Activated CD8-positive, alpha-beta memory T cell treated with anti-CD3 and anti-CD28 coated beads, Interleukin-2, amount 50 U/mL, for 4 hours (primary cell): Measurements from ENCODE around the gene CLPSL1.

Source experiments
- DNase-seq: peaks from one replicate; pipeline ENCODE4 v3.0.0-alpha.2; 2020

The CLPSL1 gene

DNA sequence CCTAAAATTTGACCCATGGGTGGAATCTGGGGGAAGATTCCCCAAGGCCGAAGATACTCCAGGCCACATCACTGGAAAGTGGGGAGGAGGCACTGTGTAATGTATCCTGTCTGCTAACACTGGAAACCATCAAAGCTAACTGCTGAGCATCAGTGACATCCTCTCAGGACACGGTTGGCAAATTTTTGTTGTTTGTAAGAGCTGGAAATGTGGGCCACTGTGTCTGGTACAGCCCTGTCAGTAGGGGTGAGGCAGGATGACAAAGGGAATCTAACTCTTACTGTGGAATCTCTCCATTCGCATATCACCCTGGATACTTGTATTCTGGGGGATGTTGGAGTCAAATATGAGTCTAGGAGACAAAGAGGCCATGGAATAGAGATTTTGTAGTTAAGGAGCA lies 21.4 kb upstream of the CLPSL1 start:
- DNase-seq: no peak

DNA sequence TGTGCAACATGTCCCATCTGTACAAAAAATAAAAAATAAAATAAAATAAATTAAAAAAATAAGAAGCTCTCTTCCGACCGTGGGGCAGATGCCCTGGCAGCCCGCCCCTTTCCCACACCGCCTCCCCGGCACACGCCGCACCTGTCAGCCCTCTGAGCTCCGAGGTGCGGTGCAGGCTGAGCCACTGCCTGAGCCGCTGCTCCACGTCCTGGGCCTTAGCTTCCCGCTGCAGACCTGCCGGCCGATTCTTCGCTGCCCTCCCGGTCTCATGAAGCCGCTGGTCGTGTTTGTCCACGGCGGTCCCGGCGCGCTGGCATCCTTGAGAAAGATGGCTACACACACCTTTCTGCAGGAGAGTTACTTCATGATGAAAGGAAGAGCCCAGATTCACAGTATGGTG lies 15.1 kb upstream of the CLPSL1 start:
- no peak for DNase-seq

DNA sequence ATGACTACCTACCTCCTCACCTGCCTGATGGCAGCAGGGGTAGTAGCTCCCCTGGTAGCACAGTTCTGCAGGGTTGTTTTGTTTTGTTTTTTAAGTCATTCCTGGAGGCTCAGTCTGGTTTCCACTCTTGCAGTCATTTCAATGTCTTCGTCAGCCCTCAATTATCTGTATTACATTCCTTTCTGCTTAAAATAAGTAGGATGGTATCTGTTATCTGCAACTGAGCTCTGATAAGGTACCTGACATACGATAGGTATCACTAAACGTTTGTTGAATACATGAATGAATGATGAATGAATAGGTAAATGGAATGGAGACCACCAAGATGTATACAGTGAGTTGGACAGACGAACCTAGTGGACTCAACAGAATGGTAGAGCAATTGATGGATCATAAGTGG lies 11.6 kb upstream of the CLPSL1 start:
- DNase-seq: no peak

DNA sequence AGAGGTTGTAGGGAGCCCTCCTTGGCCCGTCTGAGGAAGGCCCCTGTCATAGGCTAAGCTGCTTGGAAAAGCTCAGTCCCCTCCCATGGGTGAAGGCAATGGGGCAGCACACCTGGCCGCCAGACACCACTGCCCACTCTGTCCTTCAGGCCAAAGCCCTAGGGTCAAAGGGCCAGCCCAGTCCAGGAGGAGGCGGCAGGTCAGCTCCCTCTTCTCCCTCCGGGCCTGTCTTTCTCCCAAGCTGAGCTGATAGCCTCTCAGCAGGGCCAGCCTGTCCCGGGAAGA lies 9.5 kb upstream of the CLPSL1 start:
- no peak for DNase-seq

DNA sequence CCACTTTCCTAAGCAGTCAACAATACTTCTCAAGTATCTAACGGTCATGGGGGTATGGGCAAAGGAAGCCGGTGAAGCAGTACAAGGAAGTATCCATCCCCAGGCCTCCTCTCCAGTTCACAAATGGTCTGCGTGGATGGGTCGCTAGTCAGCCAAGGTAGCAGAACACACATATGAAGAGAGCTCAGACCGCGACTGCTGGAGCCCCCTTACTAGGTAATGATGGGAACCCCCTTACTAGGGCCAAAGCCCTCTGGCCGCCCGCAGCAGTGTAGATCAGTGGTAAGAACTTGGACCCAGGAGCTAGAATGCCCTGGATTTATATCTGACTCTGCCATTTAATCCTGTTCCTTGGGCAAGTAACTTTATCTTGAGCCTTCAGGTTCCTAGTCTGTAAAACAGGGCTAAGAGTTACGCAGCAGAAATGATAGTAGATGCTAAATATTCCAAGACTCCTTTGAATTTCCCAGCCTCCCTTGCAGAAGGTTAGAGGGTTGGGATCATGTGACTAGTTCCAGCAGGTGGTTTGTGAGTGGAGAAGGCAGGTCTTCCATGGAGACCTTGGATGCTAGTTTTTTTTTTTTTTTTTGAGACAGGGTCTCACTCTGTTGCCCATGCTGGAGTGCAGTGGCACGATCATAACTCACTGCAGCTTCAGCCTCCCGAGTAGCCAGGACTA lies 6.6 kb upstream of the CLPSL1 start:
- DNase-seq: no peak

DNA sequence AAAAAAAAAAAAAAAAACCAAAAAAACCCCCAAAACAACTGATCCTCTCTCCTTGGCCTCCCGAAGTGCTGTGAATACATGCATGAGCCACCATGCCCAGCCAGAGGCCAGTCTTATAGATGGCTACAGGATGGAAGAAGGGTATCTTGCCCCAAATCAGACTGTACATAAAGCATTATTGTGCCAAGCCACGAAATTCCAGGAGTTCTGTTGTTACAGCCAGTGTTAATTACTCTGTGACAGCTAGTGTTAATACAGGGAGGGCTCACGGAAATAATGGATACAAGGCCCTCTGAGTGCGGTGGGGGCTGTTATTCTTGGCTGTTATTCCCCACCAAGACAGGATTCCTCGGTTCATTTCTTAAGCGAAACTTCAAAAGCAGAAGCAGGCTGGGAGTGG lies 5.8 kb upstream of the CLPSL1 start:
- DNase-seq: no peak

DNA sequence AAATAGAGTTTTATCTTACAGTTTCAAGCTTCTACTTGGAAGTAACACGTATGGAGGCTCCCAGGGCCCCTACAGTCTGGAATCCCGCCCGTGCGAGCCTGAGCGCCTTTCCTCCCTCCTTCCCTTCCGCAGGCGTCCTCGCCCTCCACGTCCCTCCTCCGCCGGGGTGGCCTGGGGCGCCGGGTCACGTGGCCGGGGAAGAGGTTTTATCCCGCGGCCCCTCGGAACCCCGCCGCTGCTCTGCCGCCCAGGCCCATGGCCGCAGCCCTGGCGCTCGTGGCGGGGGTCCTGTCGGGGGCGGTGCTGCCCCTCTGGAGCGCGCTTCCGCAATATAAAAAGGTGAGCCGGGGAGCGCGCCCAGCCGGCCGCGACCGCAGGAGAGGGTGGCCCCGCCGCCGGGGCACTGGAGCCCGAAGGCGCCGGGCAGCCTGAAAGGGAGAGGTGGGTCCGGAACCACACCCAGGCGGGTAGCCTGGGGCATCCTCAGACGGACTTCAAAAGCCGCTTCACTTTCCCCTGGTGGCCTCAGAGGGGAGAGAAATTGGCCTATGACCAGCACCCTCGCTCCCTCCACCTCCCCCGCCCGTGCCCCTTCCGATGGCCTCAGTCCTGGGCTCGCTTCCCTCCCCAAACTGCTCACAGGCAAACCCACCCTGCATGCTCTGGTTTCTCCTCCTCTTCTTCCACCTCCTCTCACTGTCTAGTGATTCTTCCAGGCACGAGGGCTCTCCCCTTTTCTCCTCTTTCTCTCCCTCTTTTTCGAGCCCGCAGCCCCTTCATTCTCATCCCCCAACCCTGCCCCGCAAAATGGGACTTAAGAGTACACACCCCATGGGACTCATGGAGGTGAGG lies 4.2 kb upstream of the CLPSL1 start, which contains the start of gene CLPSL2:
Gene CLPSL2 (plus strand): TSS at position 235 of the 852 bp plus-strand sequence. CDS start 21 bp downstream, at position 256.
- no peak for DNase-seq

DNA sequence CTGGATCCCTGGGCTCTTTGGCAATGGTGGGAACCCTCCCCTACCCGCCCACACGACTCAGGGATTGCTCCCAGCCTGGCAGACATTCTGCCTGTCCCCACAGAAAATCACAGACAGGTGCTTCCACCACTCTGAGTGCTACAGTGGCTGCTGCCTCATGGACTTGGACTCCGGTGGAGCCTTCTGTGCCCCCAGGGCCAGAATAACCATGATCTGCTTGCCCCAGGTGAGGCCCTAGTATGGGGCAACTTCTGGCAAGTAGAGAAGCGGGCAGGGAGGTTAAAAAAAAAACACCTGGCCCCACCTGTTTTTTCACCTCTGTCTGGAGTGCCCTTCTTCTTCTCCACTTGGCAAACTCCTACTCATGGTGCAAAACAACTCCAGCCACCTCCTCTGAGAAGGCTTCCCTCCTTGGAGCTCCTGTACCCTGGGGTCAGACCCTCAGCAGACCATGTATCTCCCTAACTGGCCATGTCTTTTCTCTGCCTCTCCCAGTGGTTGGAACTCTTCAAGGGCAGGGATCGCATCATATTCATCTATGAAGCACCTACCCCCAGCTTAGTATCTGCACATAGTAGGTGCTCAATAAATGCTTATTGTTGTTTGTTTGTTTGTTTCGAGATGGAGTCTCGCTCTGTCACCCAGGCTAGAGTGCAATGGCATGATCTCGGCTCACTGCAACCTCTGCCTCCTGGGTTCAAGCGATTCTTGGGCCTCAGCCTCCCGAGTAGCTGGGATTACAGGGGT lies 3.3 kb upstream of the CLPSL1 start:
- DNase-seq: no peak

DNA sequence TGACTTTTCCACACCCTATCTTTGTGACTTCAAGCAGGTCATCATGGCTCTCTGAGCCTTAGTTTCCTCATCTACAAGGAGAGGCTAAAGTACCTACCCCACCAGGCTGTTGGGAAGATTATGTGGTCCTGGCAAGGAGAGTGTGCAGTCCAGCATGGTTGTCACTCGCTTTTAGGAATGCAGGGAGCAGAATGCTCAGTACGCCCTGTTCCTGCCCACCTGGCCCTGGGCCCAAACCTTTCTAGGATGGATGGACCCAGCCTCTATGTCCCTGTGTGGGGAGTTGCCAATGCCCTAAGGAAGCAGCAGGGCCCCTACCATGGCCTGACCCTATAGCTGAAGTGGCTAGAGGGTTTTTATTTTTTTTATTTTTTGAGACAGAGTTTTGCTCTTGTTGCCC lies 2.4 kb upstream of the CLPSL1 start:
- no peak for DNase-seq

DNA sequence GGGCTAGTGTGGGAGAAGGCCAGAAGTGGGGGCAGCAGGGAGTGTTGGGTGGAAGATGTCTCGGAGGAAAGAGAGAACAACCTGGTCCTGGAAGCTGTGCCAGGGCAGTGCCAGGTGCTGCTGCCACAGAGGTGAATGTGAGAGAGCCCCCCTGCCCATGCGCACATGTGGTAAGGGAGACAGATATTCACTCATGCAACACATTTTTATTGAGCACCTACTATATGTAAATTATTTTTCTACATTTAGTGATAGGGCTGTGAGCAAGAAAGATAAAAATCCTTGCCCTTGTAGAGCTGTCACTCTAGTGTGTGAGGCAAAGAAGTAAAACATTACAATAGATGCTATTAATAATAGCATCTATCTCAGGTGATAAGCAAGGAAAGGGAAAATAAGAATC lies 471 bp downstream of the CLPSL1 start:
- no peak for DNase-seq

DNA sequence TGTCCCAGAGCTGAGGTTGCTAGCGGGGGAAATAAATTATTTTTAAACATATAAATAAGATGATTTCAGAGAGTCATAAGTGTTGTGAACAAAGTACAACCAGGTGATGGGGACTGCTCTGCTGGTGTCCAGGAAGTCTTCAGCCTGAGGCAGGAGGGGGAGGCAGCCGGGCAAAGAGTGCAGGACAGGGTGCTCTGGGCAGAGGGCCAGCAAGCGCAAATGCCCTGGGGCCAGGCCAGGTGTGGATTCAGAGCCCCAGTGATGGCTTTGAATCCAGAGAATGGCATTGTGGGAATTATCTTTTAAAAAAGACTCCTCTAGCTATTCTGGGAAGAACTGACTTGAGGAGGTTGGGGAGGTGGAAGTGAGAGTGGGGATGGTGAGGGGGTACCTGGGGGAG lies 1.6 kb downstream of the CLPSL1 start:
- DNase-seq: no peak

DNA sequence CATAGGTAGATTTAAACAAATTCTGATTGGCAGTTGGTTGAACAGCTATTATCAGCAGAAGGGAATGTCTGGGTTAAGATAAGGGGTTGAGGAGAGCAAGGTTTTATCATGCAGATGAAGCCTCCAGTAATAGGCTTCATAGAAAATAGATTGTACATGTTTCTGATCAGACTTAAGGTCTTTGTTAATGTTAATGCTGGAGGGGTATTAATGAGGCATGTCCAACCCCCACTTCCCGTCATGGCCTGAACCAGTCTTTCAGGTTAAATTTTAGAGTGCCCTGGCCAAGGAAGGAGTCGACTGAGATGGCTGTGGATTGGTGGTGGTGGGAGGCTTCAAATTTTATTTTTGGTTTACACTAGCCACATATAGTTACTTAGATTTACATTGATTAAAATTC lies 3.4 kb downstream of the CLPSL1 start:
- no peak for DNase-seq

DNA sequence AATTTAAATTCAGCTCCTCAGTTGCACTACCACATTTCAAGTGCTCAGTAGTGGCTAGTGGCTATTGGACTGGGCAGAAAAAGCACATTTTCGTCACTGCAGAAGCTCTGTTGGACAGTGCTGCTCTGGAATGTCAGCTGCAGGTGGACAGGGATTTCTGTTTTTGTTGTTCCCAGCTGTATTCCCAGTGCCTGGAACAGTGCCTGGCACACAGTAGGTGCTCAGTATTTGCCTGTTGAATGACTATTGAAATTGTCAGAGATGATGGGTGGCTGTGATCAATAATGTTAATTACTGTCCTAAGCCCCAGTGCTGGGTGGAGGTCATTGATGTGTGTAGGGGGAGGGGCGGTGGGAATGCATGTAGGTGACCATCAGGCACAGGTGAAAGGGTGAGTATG lies 5.5 kb downstream of the CLPSL1 start:
- DNase-seq: no peak

DNA sequence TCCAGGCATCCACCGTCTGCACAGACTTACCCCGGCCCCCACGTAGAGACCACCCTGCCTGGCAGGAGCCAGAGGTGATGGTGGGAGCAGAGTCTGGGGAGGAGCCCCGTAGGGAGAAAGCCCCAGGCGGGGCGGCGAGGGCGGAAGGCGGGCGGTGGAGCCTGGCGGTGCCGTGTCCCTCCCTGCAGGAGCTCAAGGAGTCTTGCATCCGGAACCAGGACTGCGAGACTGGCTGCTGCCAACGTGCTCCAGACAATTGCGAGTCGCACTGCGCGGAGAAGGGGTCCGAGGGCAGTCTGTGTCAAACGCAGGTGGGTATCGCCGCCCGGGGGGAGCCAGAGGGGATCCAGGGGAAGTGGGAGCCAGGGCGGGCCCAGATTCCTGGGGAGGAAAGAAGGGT lies 6.0 kb downstream of the CLPSL1 start:
- no peak for DNase-seq

DNA sequence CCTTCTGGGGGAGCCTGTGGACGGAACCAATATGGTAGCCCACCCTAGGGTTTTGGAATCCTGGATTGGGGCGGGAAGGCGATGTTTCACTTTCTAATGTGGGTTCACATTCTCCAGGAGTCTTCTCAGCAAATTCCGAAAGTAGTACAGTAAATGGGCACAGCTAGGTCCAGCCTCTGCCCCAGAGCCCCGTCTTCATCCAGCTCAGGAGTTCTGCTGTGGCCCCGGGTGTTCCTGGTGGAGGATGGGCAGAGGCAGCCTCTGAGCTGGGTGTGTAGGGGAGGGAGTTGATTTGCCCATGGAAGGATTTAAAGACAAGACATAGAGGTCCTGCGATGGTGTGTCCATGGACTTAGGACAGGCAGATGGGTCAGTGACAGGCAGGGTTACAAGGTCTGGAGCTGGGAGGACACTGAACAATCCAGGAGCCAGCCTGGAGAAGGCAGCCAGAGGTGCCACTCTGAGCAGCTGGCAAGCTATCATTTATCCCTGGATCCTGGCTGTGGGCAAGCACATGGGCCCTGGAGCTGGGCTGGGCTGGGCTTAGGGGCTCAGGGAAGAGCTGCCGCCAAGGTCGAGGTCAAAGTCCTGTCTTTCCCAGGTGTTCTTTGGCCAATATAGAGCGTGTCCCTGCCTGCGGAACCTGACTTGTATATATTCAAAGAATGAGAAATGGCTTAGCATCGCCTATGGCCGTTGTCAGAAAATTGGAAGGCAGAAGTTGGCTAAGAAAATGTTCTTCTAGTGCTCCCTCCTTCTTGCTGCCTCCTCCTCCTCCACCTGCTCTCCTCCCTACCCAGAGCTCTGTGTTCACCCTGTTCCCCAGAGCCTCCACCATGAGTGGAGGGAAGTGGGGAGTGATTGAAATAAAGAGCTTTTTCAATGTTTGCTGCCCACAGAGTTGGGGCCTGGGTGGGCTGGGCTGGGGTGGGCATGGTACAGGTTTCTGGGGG lies 6.7 kb downstream of the CLPSL1 start:
- no peak for DNase-seq

DNA sequence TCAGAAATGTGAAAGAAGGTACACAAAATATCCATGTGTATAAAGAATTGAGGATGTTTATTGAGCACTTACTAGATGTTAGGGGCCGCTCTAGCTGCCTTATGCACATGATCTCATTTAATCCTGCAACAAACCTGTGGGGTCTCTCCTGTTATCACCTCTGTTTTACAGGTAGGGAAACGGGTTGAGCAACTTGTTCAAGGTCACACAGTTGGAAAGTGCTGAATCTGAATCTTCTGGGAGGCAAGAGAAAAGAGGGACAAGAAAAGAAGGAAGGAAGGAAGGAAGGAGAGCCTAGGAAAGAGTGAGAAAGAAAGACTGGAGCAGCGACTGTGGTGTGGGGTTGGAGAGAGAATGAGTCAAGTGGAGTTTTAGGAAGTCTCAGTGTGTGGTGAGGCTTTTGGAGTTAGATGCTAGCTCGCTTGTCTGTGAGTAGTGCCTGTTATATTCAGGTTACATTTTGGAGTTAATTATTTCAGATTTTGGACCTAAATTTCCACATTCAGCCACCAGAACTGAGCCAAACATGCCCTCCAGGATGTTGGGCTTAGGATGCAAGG lies 7.7 kb downstream of the CLPSL1 start:
- DNase-seq: no peak

DNA sequence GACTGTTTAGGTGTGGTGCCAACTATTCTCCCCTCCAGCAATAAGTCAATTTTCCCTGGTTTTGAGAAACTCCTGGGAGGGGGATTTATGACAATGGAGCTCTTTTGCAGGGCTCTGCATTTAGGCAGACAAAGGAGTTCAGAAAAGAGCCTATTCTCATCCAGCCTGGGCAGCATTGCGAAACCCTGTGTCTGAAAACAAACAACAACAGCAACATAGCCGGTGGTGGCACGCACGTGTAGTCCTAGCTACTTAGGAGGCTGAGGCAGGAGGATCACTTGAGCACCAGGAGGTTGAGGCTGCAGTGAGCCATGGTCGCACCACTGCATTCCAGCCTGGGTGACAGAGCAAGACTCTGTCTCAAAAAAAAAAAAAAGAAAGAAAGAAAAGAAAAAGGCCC lies 9.9 kb downstream of the CLPSL1 start:
- no peak for DNase-seq

DNA sequence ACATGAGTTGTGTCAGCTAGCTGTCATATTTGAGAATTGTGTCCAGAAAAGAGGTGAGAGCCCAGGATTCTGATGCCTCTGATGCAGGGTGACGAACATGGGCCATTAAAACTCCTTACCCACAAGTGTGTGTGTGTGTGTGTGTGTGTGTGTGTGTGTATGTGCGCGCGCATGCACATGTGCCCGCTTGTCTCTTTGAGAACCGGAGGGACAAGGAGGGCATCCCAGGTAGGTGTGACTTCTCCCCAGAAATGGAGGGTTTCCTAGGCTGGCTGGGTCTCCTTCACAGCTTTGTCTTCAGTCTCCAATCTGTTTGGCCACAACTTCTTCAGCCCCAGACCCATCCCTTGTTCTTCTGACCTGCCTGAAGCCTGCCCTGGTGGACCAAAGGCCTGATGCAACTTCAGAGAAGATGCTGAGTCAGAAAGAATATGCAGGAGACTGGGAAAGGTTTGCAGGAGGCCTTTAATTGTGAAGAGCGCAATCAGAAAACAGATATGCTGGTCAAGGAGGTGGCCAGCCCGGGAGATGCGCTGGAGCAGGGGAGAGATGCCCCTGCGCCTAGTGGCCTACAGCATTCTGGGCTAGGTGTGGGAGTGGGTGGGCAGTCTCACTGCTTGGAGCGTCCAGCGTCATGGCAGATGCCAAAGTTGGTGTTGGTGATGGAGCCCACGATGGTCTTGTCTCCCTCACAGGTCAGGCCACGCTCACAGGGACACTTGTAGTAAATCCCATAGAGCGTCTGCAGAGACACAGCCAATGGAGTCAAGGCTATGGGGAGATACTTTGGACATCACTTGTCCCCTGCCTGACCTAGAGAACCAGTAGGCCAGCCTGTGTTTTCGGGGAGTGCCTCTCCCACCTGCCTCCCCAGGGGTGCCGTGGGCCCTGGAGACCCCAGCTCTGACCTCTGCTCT lies 14.0 kb downstream of the CLPSL1 start:
- no peak for DNase-seq

DNA sequence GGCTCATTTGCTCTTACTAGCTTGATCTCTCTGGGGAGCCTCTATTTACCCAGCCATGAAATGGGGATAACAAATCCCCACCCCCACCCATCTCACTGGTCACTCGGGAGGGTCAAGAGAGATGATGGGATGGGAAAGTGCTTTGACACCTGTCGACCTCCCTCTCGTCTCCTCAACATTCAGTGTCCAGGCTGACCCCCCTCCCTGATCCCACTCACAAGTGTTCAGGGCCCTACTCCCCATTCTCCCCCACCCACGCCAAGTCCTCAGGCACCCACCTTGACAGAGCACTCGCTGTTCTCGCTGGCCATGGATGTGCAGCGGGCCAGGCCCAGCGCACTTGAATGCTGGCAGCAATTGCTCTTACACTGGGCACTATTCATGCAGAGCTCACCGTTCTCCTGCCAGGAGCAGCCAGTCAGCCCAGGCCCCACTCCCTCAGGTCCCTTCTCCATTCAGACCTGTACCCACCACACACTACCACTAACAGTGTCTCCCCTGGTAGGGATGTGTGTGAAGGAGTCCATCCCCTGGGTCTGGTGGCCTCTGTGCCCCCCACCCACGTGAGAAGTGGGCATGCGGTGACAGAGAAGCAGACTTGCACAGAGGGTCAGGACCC lies 14.7 kb downstream of the CLPSL1 start:
- DNase-seq: no peak

DNA sequence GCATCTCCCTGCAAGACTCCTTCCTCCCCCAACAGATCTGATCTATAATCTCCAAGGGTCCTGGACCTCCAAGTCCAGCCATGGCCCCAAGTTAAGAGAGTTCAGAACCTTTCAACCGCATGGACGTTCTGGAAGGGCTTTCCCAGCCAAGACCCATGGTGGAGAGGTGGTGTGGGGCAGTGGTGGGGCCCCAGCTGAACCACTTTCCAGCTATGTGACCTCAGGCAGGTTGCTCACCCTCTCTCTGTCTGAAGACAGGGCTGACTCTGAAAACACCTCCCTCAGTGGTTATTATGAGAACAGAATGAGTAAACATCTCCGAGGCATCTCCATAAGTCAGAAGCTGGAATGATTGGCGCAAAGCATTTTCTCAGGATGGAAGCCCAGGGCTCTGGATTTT lies 15.4 kb downstream of the CLPSL1 start:
- no peak for DNase-seq
